GM19351 (cell line): ENCODE data around the gene PPM1E.
"Not testable (repeated sequence)": the region's sequence is repeated elsewhere in the genome, so short reads cannot be mapped to it uniquely, and the experiment has no call there.

ENCODE experiments used
- ATAC-seq: cut with Tn5 transposase; IDR thresholded peaks from one replicate; pipeline ENCODE4 v1.9.1; 2021; ENCODE audit warnings: mild to moderate bottlenecking, moderate library complexity; ENCODE audit not compliant: unreplicated experiment

Gene PPM1E

GRCh38 chr17:58837699-58838098 is 82.0 kb downstream of the PPM1E start:
- ATAC-seq, result no peak

DNA sequence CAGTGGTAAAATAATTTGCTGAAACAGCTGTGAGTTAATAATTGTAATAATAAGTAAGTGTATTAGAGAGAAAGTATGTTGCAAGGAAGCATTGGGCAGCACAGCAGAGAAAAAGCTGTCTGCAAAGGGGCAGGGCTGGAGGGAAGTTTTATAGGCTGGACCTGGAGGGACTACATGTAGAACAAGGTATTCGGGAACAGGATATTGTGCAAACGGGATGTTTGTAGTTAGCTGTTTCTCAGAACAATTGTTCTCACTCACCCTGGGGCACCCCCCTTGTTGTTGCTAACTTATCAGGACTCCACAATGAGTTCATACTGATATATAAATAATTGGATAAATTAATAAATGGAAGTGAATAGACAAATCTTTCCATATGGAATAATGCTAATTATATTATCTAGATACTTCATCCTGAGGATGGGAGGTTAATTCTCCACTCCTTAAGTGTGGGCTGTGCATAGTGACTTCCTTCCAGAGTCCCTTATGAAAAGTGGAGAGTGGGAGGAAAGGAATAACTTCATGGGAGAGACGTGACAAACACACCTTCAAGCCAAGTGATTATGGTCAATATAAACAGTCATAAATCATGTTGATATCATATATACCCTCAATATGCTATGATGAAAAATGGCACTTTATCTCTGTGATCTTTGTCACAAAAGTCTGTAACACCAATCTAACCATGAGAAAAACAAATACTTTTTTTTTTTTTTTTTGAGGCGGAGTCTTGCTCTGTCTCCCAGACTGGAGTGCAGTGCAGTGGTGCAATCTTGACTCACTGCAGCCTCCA is 85.4 kb downstream of the PPM1E start:
- no peak for ATAC-seq

DNA sequence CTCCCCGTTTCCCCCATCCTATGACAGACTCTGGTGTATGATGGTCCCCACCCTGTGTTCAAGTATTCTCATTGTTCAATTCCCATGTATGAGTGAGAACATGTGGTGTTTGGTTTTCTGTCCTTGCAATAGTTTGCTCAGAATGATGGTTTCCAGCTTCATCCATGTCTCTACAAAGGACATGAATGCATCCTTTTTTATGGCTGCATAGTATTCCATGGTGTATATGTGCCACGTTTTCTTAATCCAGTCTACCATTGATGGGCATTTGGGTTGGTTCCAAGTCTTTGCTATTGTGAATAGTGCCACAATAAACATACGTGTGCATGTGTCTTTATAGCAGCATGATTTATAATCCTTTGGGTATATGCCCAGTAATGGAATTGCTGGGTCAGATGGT is 90.8 kb downstream of the PPM1E start:
- ATAC-seq, result not testable (repeated sequence)

GRCh38 chr17:58850106-58850505 is 94.5 kb downstream of the PPM1E start:
- not testable (repeated sequence) for ATAC-seq

- no peak for ATAC-seq
Measured at GRCh38 chr17:58865301-58865700, 109.6 kb downstream of the PPM1E start.

DNA sequence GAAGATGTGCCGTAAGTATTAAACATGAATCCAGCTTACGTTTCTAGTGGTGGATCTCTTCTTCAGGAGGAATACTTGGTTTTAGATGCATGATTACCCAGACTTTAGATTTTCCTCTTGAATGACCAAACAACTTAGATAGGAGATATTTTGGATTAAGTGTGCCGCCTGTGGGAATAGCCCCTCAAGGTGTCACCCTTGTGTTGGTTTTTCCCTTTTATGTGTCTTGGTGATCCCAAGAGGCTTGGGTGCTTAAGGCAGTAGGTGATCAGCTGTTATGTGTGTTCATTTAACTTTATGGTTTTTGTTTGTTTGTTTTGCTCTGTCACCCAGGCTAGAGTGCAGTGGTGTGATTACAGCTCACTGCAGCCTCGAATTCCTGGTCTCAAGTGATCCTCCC is 115.1 kb downstream of the PPM1E start:
- ATAC-seq, result no peak

DNA sequence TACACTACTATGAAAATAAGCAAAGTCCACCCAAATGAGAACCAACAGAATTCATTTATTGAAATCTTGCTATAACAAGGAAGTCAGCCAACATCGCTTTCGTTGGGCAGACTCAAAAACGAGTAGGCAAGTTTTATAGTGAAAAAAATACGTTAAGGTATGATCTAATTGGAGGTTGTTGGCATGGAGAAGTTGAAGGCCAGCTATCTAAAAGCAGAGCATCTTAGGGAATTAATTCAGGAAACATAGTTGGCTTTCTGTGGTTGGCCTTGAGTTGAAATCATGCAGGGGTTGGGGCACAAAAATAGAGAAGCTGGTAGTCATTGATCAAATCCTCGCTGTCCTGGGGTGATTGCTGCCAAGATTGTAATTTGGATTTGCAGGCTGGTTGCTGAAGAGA is 118.3 kb downstream of the PPM1E start:
- no peak for ATAC-seq

DNA sequence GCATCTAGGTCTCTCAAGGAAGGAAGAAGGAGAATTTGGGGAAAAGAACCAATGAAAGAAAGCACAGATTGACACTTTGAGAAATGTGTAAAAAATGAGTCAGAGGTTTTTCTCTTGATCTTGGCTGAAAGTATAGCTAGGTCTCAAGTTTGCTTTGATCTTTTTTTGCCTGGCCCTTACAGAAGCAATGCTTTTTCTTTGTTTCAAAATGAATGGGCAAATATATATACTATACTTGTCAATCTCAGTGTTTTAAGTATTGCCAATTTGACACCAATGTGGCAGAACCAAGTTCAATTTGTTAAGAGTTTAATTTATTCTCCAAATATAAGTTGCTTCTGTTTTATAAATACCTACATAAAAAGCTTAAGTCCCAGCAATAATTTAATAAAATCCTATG is 119.6 kb downstream of the PPM1E start:
- ATAC-seq, result no peak

DNA sequence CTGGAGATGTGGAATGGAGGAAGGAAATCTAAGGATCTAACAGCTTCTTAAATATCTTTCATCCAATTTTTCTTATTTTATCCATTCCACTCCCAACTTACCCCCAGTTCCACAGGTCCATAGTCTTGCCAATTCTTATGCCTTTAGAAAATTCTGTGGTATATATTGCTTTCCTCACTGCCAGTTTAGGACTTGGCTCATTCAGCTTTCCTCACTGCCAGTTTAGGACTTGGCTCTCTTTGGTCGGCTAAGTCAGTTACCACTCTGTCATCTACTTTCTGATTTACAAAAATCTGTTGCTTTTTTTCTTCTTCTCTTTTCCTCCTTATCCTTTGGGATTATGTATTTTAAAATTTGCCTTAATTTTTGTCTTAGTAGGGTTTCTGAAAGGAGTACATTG is 128.5 kb downstream of the PPM1E start:
- no peak for ATAC-seq

GRCh38 chr17:58886514-58886913 is 130.9 kb downstream of the PPM1E start:
- no peak for ATAC-seq

GRCh38 chr17:58889928-58890327 is 134.3 kb downstream of the PPM1E start:
- no peak for ATAC-seq

GRCh38 chr17:58899191-58899590 is 143.5 kb downstream of the PPM1E start:
- ATAC-seq, result no peak

- ATAC-seq, result no peak
Measured at GRCh38 chr17:58902322-58902721, 146.7 kb downstream of the PPM1E start.

DNA sequence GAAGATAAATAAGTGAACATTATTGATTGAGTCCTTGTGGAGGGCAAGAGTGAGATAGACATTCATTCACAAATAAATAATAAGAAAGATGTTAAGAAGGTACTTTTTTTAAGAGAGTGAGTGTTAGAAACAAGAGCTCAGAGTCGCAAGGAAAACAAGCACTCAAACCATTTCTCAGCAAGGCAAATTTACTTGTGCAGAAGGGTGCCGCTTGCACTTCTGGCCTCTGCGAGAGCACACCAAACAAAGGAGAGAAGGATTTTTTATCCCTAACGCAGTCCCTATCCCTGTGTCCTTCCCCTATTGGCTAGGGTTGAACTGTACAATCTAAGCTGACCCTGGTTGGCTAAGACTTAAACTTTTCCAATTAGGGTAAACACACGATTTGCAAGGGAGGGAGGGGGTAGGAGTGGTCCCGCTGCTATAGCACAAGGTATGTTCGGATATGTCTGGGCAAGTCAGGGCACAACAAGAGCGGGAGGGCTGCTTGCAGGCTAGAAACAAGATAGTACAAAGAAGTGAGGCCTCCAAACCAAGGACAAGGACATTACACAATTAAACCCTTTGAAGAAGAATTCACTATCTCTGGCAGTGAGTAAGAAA is 156.2 kb downstream of the PPM1E start:
- no peak for ATAC-seq

GRCh38 chr17:58913552-58913951 is 157.9 kb downstream of the PPM1E start:
- ATAC-seq, result no peak

- no peak for ATAC-seq
Measured at GRCh38 chr17:58913971-58914769, 158.5 kb downstream of the PPM1E start.

DNA sequence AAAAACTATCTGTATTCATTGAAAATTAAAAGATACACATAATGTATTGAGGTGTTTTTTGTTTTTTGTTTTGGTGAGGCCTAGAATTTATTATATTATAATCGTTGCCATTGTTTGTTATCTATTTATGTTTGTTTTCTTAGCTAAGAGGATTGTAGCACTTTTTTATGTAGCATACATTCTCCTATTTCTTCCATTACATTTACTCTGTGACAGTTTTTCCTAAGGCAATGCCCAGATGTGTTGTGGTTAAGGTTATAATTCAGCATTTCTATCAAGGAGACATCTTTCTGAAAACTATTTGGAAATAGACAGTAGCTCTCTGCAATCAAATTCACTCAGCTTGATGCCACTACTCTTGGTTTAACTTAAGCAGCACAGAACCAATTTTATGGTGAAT is 161.6 kb downstream of the PPM1E start:
- ATAC-seq, result no peak

- no peak for ATAC-seq
Measured at GRCh38 chr17:58918072-58918471, 162.4 kb downstream of the PPM1E start.

- ATAC-seq, result no peak
Measured at GRCh38 chr17:58918884-58919283, 163.2 kb downstream of the PPM1E start.

- no peak for ATAC-seq
Measured at GRCh38 chr17:58920773-58921172, 165.1 kb downstream of the PPM1E start.

DNA sequence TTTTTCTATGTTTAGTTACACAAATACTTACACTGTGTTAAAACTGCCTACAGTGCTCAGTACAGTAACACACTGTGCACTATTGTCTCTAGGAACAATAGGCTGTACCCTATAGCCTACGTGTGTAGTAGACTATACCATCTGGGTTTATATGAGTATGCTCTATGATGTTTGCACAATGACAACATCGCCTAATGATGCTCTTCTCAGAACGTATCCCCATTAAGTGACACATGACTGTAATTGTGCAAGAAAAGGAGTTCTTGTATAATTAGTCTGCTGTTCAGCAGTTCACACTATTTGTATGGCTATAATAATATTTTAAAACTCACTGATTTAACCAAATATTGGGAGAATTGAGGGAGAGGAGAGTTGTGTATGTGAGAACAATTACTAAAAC is 177.3 kb downstream of the PPM1E start:
- ATAC-seq, result no peak

DNA sequence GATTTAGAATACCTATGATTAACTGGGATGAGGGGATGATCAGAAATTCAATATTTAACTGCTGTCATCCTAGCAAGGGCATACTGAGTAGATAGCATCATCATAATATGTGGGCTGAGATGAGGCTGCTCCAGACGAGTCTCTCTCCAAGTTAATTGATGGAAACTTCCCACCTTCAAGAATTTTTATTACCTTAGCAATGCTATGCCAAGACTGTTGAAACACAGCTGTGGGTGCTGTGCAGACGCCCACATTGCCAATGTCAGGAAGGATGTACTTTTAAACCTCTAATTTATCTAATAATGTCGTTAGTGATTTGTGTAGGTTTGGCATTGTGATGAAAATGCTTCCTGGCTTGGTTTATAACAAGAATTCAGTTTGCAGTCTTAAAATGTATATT is 180.6 kb downstream of the PPM1E start:
- ATAC-seq, result no peak
